ENCODE results near the gene KLHL12. TPM values are rescaled to one million over a fixed set of nuclear protein-coding genes. Genes with fewer than 3 reads are reported as not detected.

Gene KLHL12
- total RNA-seq, 1 experiment from 2014 or later = 29.6 TPM

GRCh38 chr1:202944438-202944921 lies 17.4 kb upstream of the KLHL12 start:
- CTCF ChIA-PET = no interaction called here
- peaks cover 39% of the 10 kb centered on the region for H3K36me3 ChIP-seq (ENCODE audit: low read depth)

GRCh38 chr1:202942426-202942825 lies 15.4 kb upstream of the KLHL12 start:
- no peak overlapping the region for H3K27ac ChIP-seq
- H3F3A ChIP-seq (ENCODE audit: insufficient read depth, low read depth) = peaks cover 22% of the 10 kb centered on the region; the same call in 1 of the 2 replicates
- ChIA-PET CTCF (no interaction called here), POLR2A (ENCODE audit: unreplicated experiment) (no interaction called here)
- no peaks in the 10 kb centered on the region for H3K9me2 ChIP-seq (ENCODE audit: insufficient read depth)
- H2AFZ ChIP-seq = no peak overlapping the region
- no peaks in the 10 kb centered on the region for H3K9me3 ChIP-seq (ENCODE audit: insufficient read depth, low read depth)
- peaks cover 4% of the 10 kb centered on the region for H4K20me1 ChIP-seq (ENCODE audit: insufficient read depth)
- no peak overlapping the region for H3K4me3 ChIP-seq
- BruUV-seq (replicated peaks) = no TSS peak
- DNase-seq = no peak
- no peaks in the 10 kb centered on the region for H3K4me1 ChIP-seq (replicated peaks; ENCODE audit: insufficient read depth)
- TF ChIP-seq CTCF (conservative IDR thresholded peaks at IDR 0.05) (no peak), EZH2 (IDR thresholded peaks at IDR 0.05; ENCODE audit: low read depth) (no peak)
- no peaks in the 10 kb centered on the region for H3K79me2 ChIP-seq (ENCODE audit: low read depth)
- H3K36me3 ChIP-seq (ENCODE audit: low read depth) = peaks cover 39% of the 10 kb centered on the region
- intact Hi-C loops (cut with micrococcal nuclease; ENCODE audit: unreplicated experiment) = no loop called here
- H3K4me2 ChIP-seq = no peak overlapping the region
- no peaks in the 10 kb centered on the region for H3K27me3 ChIP-seq (ENCODE audit: insufficient read depth, low read depth)

More at GRCh38 chr1:202944438-202944921, 17.4 kb upstream of the KLHL12 start:
- H3F3A ChIP-seq (ENCODE audit: insufficient read depth, low read depth) = peaks cover 14% of the 10 kb centered on the region; the same call in 1 of the 2 replicates
- H3K27me3 ChIP-seq (ENCODE audit: insufficient read depth, low read depth) = no peaks in the 10 kb centered on the region
- POLR2A ChIA-PET (ENCODE audit: unreplicated experiment) = no interaction called here
- no peak overlapping the region for H2AFZ ChIP-seq
- no peak overlapping the region for H3K4me3 ChIP-seq
- no peak for DNase-seq
- no peaks in the 10 kb centered on the region for H3K9me3 ChIP-seq (ENCODE audit: insufficient read depth, low read depth)
- BruUV-seq (replicated peaks) = no TSS peak
- intact Hi-C loops (cut with micrococcal nuclease; ENCODE audit: unreplicated experiment) = no loop called here
- H3K4me2 ChIP-seq = no peak overlapping the region
- no peaks in the 10 kb centered on the region for H3K9me2 ChIP-seq (ENCODE audit: insufficient read depth)
- H3K4me1 ChIP-seq (replicated peaks; ENCODE audit: insufficient read depth) = no peaks in the 10 kb centered on the region
- no peaks in the 10 kb centered on the region for H3K79me2 ChIP-seq (ENCODE audit: low read depth)
- peaks cover 4% of the 10 kb centered on the region for H4K20me1 ChIP-seq (ENCODE audit: insufficient read depth)
- no peak for TF ChIP-seq EZH2 (IDR thresholded peaks at IDR 0.05; ENCODE audit: low read depth)
- no peak for TF ChIP-seq CTCF (conservative IDR thresholded peaks at IDR 0.05)
- no peak overlapping the region for H3K27ac ChIP-seq

GRCh38 chr1:202941372-202941771 lies 14.3 kb upstream of the KLHL12 start:
- POLR2A ChIA-PET (ENCODE audit: unreplicated experiment) = no interaction called here
- Histone ChIP-seq H3K4me1 (replicated peaks; ENCODE audit: insufficient read depth) (no peaks in the 10 kb centered on the region), H3K36me3 (ENCODE audit: low read depth) (peaks cover 39% of the 10 kb centered on the region), H3K27ac (no peak overlapping the region), H2AFZ (no peak overlapping the region), H3K27me3 (ENCODE audit: insufficient read depth, low read depth) (no peaks in the 10 kb centered on the region), H3K9me3 (ENCODE audit: insufficient read depth, low read depth) (no peaks in the 10 kb centered on the region), H4K20me1 (ENCODE audit: insufficient read depth) (peaks cover 4% of the 10 kb centered on the region), H3K4me3 (no peak overlapping the region), H3K9me2 (ENCODE audit: insufficient read depth) (no peaks in the 10 kb centered on the region), H3K4me2 (no peak overlapping the region), H3F3A (ENCODE audit: insufficient read depth, low read depth) (peaks cover 19% of the 10 kb centered on the region; the same call in 1 of the 2 replicates), H3K79me2 (ENCODE audit: low read depth) (no peaks in the 10 kb centered on the region)
- TF ChIP-seq CTCF (conservative IDR thresholded peaks at IDR 0.05) (no peak), EZH2 (IDR thresholded peaks at IDR 0.05; ENCODE audit: low read depth) (no peak)
- DNase-seq = no peak
- CTCF ChIA-PET = no interaction called here
- no TSS peak for BruUV-seq (replicated peaks)
- intact Hi-C loops (cut with micrococcal nuclease; ENCODE audit: unreplicated experiment) = no loop called here

Data from PC-9 (cell line).